Omental fat pad (tissue), 4 donors: ENCODE results near the gene MYZAP. TPM values are rescaled to one million over a fixed set of nuclear protein-coding genes. Genes with fewer than 3 reads are reported as not detected.
A peak's percentile ranks its signal among the peaks of the same experiment; 100 is the strongest.

ENCODE experiments used
- ATAC-seq: fragments of 150-250 bp; one replicate; pipeline ENCODE4 v1.9.1; 2016; ENCODE audit warnings: mild to moderate bottlenecking, moderate library complexity; ENCODE audit not compliant: low FRiP score
- DNase-seq: peaks from one replicate; pipeline ENCODE4 v3.0.0-alpha.2; 2019; ENCODE audit warnings: low spot score
- CTCF ChIP-seq, 3 donors: fragments of 450-650 bp; IDR thresholded peaks; one replicate each; pipeline ENCODE4 v1.5.1; 2016 to 2017; ENCODE audit warnings: antibody characterized with exemption in 3 of 3, mild to moderate bottlenecking in 3 of 3, moderate library complexity in 2 of 3
- total RNA-seq, 4 donors: library from RNA; depleted of rRNA; stranded (reverse); fragments of >200 nt; gene quantifications; one replicate each; pipeline ENCODE4 v1.1.0, GENCODE V29; 2016

The MYZAP gene
- total RNA-seq, 4 donors from 2014 or later, result 13.1 to 84.6 (median 20.2) TPM

GRCh38 chr15:57570994-57571393 lies 20.7 kb upstream of the MYZAP start:
- ATAC-seq (peak; percentile 59), DNase-seq (no peak)
- no peak for TF ChIP-seq CTCF (IDR thresholded peaks at IDR 0.05)

- ATAC-seq, result no peak
- DNase-seq, result no peak
- no peak for TF ChIP-seq CTCF (IDR thresholded peaks at IDR 0.05)
Observed at GRCh38 chr15:57571725-57572124, 20.0 kb upstream of the MYZAP start.

GRCh38 chr15:57572468-57572867 lies 19.2 kb upstream of the MYZAP start:
- no peak for DNase-seq
- no peak for TF ChIP-seq CTCF (IDR thresholded peaks at IDR 0.05)
- no peak for ATAC-seq

GRCh38 chr15:57573151-57573550 lies 18.6 kb upstream of the MYZAP start:
- no peak for ATAC-seq
- no peak for TF ChIP-seq CTCF (IDR thresholded peaks at IDR 0.05)
- no peak for DNase-seq

GRCh38 chr15:57575363-57575762 lies 16.3 kb upstream of the MYZAP start:
- TF ChIP-seq CTCF (IDR thresholded peaks at IDR 0.05), result no peak
- no peak for DNase-seq
- no peak for ATAC-seq

GRCh38 chr15:57578288-57578900 lies 13.3 kb upstream of the MYZAP start:
- DNase-seq, result no peak
- ATAC-seq, result no peak

More at GRCh38 chr15:57578288-57578900, 13.3 kb upstream of the MYZAP start:
- no peak for TF ChIP-seq CTCF (IDR thresholded peaks at IDR 0.05)
